Measurements from ENCODE around the gene NCBP2.

Gene NCBP2

GRCh38 chr3:196941729-196942225 lies 551 bp downstream of the NCBP2 start:
- no peak for DNase-seq (ENCODE audit: low read depth, low spot score)

- DNase-seq (ENCODE audit: low read depth, low spot score) = no peak
Measured at GRCh38 chr3:196938576-196938975, 3.8 kb downstream of the NCBP2 start.

- no peak for DNase-seq (ENCODE audit: low read depth, low spot score)
Measured at GRCh38 chr3:196938124-196938523, 4.2 kb downstream of the NCBP2 start.

GRCh38 chr3:196936288-196936687 lies 6.0 kb downstream of the NCBP2 start:
- no peak for DNase-seq (ENCODE audit: low read depth, low spot score)

GRCh38 chr3:196932600-196932999 lies 9.7 kb downstream of the NCBP2 start:
- DNase-seq (ENCODE audit: low read depth, low spot score) = no peak

GRCh38 chr3:196931828-196932587 lies 10.3 kb downstream of the NCBP2 start:
- no peak for DNase-seq (ENCODE audit: low read depth, low spot score)

- DNase-seq (ENCODE audit: low read depth, low spot score) = no peak
Measured at GRCh38 chr3:196931157-196931556, 11.2 kb downstream of the NCBP2 start.

- no peak for DNase-seq (ENCODE audit: low read depth, low spot score)
Measured at GRCh38 chr3:196927571-196928453, 14.5 kb downstream of the NCBP2 start.

GRCh38 chr3:196920733-196921132 lies 21.6 kb downstream of the NCBP2 start:
- DNase-seq (ENCODE audit: low read depth, low spot score) = no peak

GRCh38 chr3:196918968-196919367 lies 23.4 kb downstream of the NCBP2 start:
- no peak for DNase-seq (ENCODE audit: low read depth, low spot score)

GRCh38 chr3:196916995-196917394 lies 25.3 kb downstream of the NCBP2 start:
- no peak for DNase-seq (ENCODE audit: low read depth, low spot score)

GRCh38 chr3:196916221-196916620 lies 26.1 kb downstream of the NCBP2 start:
- DNase-seq (ENCODE audit: low read depth, low spot score) = no peak

- no peak for DNase-seq (ENCODE audit: low read depth, low spot score)
Measured at GRCh38 chr3:196915375-196915774, 27.0 kb downstream of the NCBP2 start.

- peak; percentile 22 for DNase-seq (ENCODE audit: low read depth, low spot score)
Measured at GRCh38 chr3:196914866-196915265, 27.5 kb downstream of the NCBP2 start.

- DNase-seq (ENCODE audit: low read depth, low spot score) = no peak
Measured at GRCh38 chr3:196903740-196904139, 38.6 kb downstream of the NCBP2 start.

- DNase-seq (ENCODE audit: low read depth, low spot score) = no peak
Measured at GRCh38 chr3:196902296-196902695, 40.0 kb downstream of the NCBP2 start.

GRCh38 chr3:196901768-196902167 lies 40.6 kb downstream of the NCBP2 start:
- DNase-seq (ENCODE audit: low read depth, low spot score) = no peak

- DNase-seq (ENCODE audit: low read depth, low spot score) = no peak
Measured at GRCh38 chr3:196896229-196896628, 46.1 kb downstream of the NCBP2 start.

- no peak for DNase-seq (ENCODE audit: low read depth, low spot score)
Measured at GRCh38 chr3:196894557-196895295, 47.6 kb downstream of the NCBP2 start.

- DNase-seq (ENCODE audit: low read depth, low spot score) = no peak
Measured at GRCh38 chr3:196889844-196890708, 52.3 kb downstream of the NCBP2 start.

GRCh38 chr3:196886144-196886543 lies 56.2 kb downstream of the NCBP2 start:
- DNase-seq (ENCODE audit: low read depth, low spot score) = no peak

Measured in ELF-1 (cell line).